HG03064 (cell line): ENCODE data around the gene ERCC2.

ENCODE experiments used
- ATAC-seq: cut with Tn5 transposase; IDR thresholded peaks from one replicate; pipeline ENCODE4 v1.9.1; 2021; ENCODE audit warnings: low read depth; ENCODE audit not compliant: unreplicated experiment

The ERCC2 gene

GRCh38 chr19:45402298-45403061 is 32.1 kb upstream of the ERCC2 start:
- ATAC-seq: no peak

GRCh38 chr19:45401815-45402214 is 31.4 kb upstream of the ERCC2 start:
- ATAC-seq: no peak

- ATAC-seq: no peak
These were observed 29.8 kb upstream of the ERCC2 start for GRCh38 chr19:45400192-45400591.

- no peak for ATAC-seq
These were observed 25.6 kb upstream of the ERCC2 start for GRCh38 chr19:45395821-45396617.

GRCh38 chr19:45391871-45392665 is 21.7 kb upstream of the ERCC2 start:
- no peak for ATAC-seq

GRCh38 chr19:45391346-45391745 is 21.0 kb upstream of the ERCC2 start:
- no peak for ATAC-seq

GRCh38 chr19:45385392-45386221 is 15.2 kb upstream of the ERCC2 start:
- no peak for ATAC-seq

- no peak for ATAC-seq
These were observed 12.1 kb upstream of the ERCC2 start for GRCh38 chr19:45382426-45382825.

- no peak for ATAC-seq
These were observed 9.7 kb upstream of the ERCC2 start for GRCh38 chr19:45380107-45380506.

GRCh38 chr19:45376045-45376724 is 5.8 kb upstream of the ERCC2 start:
- no peak for ATAC-seq

GRCh38 chr19:45368737-45369340 is 1.5 kb downstream of the ERCC2 start:
- ATAC-seq: no peak

- no peak for ATAC-seq
These were observed 2.2 kb downstream of the ERCC2 start for GRCh38 chr19:45368127-45368526.

- no peak for ATAC-seq
These were observed 5.7 kb downstream of the ERCC2 start for GRCh38 chr19:45364696-45365095.

GRCh38 chr19:45363861-45364459 is 6.4 kb downstream of the ERCC2 start:
- ATAC-seq: no peak

GRCh38 chr19:45362291-45362690 is 8.1 kb downstream of the ERCC2 start:
- ATAC-seq: no peak

GRCh38 chr19:45361608-45362007 is 8.8 kb downstream of the ERCC2 start:
- ATAC-seq: no peak

GRCh38 chr19:45358213-45358792 is 12.1 kb downstream of the ERCC2 start:
- ATAC-seq: no peak

GRCh38 chr19:45357445-45357783 is 13.0 kb downstream of the ERCC2 start:
- ATAC-seq: no peak
